ENCODE results near the gene MRPL2. TPM values are rescaled to one million over a fixed set of nuclear protein-coding genes. Genes with fewer than 3 reads are reported as not detected.

The MRPL2 gene
- total RNA-seq, 1 donor from 2014 or later, result 50.3 TPM

DNA sequence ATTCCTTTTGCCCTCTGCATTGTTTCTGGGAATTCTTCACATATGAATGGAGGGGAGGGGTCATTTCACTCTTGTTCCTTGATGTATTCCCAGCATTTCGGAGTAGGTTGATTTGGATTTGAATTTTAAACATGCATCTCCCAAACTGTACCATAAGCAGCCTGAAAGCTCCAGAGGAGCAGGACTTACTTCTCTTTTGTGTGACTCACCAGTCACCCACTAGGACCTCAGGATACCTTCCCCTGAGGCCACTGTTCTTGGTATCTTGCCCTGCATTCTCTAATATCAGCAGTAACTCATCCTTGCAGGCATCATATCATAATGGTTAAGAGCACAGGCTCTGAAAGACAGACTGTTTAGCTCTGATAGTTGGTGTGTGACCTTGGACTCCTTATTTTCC is 703 bp downstream of the MRPL2 start:
- Histone ChIP-seq H3K27me3 (ENCODE audit: control insufficient read depth, insufficient read depth, low read length) (no peaks in the 10 kb centered on the region), H3K4me3 (ENCODE audit: low read depth, low read length) (peak overlapping the region; percentile 97), H3K36me3 (ENCODE audit: control insufficient read depth, insufficient read depth, low read length) (peaks cover 9% of the 10 kb centered on the region)
- TF ChIP-seq, protein P1, sequence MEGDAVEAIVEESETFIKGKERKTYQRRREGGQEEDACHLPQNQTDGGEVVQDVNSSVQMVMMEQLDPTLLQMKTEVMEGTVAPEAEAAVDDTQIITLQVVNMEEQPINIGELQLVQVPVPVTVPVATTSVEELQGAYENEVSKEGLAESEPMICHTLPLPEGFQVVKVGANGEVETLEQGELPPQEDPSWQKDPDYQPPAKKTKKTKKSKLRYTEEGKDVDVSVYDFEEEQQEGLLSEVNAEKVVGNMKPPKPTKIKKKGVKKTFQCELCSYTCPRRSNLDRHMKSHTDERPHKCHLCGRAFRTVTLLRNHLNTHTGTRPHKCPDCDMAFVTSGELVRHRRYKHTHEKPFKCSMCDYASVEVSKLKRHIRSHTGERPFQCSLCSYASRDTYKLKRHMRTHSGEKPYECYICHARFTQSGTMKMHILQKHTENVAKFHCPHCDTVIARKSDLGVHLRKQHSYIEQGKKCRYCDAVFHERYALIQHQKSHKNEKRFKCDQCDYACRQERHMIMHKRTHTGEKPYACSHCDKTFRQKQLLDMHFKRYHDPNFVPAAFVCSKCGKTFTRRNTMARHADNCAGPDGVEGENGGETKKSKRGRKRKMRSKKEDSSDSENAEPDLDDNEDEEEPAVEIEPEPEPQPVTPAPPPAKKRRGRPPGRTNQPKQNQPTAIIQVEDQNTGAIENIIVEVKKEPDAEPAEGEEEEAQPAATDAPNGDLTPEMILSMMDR (IDR thresholded peaks at IDR 0.05; ENCODE audit: insufficient read depth, low read length, severe bottlenecking), result no peak
- FAIRE-seq, result no peak
- DNase-seq (ENCODE audit: low read depth), result no peak

DNA sequence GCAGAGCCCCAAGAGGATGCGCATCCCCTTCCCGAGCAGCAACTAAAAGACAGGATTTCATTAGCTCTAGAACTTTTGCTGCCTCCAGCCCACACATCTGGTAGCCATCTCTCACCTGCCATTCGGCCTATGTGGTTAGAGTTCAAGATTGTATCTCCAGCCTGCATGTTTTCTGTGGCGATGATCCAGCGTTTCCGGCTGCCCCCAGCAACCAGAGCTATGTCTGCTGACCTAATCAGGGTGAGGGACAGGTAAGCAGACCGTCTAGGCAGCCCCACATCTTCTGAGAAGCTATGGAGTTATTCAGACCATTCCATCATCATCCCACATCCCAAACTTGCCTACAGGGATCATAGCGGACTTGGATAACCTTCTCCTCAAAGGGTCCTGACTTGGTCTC is 3.3 kb downstream of the MRPL2 start:
- no peaks in the 10 kb centered on the region for H3K27me3 ChIP-seq (ENCODE audit: control insufficient read depth, insufficient read depth, low read length)
- TF ChIP-seq, protein P1 (IDR thresholded peaks at IDR 0.05; ENCODE audit: insufficient read depth, low read length, severe bottlenecking), result no peak
- DNase-seq (ENCODE audit: low read depth), result no peak
- no peak overlapping the region for H3K4me3 ChIP-seq (ENCODE audit: low read depth, low read length)
- no peak for FAIRE-seq
- peaks cover 12% of the 10 kb centered on the region for H3K36me3 ChIP-seq (ENCODE audit: control insufficient read depth, insufficient read depth, low read length)

DNA sequence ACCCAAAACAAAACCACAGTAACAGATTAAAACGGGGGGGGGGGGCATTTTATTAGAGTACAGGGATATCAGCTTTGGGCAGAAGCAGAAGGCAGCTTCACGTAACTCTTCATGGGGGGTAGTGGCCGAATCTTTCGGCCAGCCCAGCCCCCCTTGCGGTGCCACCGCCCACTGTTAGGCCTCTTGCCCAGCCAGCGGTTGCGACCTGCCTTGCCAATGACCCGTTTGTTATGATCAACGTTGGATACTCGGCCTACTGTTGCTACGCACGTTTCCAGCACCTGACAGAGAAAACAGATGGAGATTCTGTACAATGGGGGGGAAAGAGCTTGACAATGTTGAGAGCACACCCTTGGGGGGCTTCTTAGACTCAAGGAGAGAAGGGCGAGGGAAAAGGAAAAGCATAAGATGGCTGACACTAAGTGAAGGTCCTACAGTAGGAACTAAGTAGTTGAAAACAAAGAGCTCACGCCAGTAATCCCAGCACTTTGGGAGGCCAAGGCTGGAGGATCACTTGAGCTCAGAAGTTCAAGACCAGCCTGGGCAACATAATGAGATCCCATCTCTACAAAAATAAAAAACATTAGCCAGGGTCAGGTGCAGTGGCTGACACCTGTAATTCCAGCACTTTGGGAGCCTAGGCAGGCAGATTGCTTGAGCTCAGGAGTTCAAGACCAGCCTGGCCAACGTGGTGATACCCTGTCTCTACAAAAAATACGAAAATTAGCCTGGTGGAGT is 4.9 kb downstream of the MRPL2 start:
- no peak for FAIRE-seq
- DNase-seq (ENCODE audit: low read depth), result no peak
- TF ChIP-seq, protein P1 (IDR thresholded peaks at IDR 0.05; ENCODE audit: insufficient read depth, low read length, severe bottlenecking), result no peak
- no peak overlapping the region for H3K4me3 ChIP-seq (ENCODE audit: low read depth, low read length)
- peaks cover 23% of the 10 kb centered on the region for H3K36me3 ChIP-seq (ENCODE audit: control insufficient read depth, insufficient read depth, low read length)
- no peaks in the 10 kb centered on the region for H3K27me3 ChIP-seq (ENCODE audit: control insufficient read depth, insufficient read depth, low read length)

DNA sequence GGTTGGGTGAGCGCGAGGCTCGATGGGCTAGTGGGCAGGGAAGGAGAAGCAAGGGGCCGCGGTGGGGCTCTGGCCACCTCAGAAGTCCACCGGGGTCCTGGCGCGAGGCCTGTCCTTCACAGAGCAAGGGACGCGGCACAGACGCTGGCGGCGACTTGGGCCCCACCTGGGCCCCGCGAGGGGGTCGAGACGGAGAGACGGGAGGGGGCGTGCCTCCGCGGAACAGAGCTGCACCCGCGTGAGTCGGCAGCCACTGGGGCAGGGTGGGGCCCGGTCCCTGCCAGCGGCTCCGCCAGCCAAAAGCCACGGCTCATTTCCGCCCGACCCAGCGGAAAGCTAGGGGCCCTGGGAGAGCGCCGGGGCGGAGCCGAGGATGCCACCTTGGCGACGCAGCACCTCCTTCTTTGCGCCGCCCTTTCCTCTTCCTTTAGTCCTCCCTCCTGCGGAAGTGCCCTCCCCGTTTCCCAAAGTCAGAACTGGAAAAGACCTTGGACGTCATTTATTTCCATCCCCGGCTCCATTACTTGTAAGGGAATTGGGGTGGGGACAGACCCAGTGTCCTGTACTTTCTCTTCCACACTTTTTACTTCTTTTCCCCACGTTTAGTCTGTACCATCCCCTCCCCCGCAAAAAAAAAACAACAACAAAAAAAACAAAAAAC is 5.6 kb downstream of the MRPL2 start, which contains the start of gene CUL7:
Gene CUL7 (minus strand): TSS at position 307 of the 661 bp plus-strand sequence. CDS start 1,063 bp downstream, outside the sequence.
- Histone ChIP-seq H3K36me3 (ENCODE audit: control insufficient read depth, insufficient read depth, low read length) (peaks cover 23% of the 10 kb centered on the region), H3K4me3 (ENCODE audit: low read depth, low read length) (peak within 1 kb of the TSS; percentile 61), H3K27me3 (ENCODE audit: control insufficient read depth, insufficient read depth, low read length) (no peaks in the 10 kb centered on the region)
- peak; percentile 88 for DNase-seq (ENCODE audit: low read depth)
- TF ChIP-seq, protein P1 (IDR thresholded peaks at IDR 0.05; ENCODE audit: insufficient read depth, low read length, severe bottlenecking), result no peak
- no peak for FAIRE-seq

DNA sequence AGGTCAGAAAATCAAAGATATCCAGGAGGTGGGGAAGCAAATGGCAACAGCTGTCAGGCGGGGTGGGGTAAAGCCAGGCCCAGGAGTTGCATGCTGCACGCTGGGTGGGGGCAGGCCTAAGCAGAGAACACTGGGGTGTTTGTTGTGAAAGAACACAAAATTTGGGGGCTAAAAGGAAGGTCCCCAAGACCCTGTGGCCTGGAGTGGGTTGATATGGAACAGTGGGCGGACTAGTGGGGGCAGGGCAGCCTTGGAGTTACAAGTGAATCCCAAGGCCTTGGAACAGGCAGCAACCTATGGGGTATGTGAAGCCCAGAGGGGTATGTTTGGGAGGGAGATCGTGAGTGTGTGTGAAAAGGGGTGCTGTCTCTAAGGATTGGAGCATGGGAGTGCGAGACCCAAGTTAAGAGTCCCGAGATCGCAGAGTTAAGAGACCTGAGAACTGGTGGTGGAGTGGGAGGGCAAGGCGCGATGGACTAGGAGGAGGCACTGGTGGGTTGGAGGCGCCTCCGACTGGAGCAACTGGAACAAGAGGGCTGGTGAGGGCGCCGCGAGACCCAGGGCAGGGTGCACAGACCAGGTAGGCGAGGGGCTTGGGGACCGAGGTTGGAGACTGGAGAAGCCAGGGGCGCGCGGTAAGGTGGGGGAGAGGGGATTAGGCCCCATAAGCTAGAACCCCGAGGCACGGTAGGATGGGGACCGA is 6.2 kb downstream of the MRPL2 start:
- DNase-seq (ENCODE audit: low read depth), result no peak
- Histone ChIP-seq H3K27me3 (ENCODE audit: control insufficient read depth, insufficient read depth, low read length) (no peaks in the 10 kb centered on the region), H3K4me3 (ENCODE audit: low read depth, low read length) (peak overlapping the region; percentile 61), H3K36me3 (ENCODE audit: control insufficient read depth, insufficient read depth, low read length) (peaks cover 26% of the 10 kb centered on the region)
- TF ChIP-seq, protein P1 (IDR thresholded peaks at IDR 0.05; ENCODE audit: insufficient read depth, low read length, severe bottlenecking), result no peak
- FAIRE-seq, result no peak
